GM19324 (cell line): ENCODE data around the gene HID1.
"Not testable (repeated sequence)": the region's sequence is repeated elsewhere in the genome, so short reads cannot be mapped to it uniquely, and the experiment has no call there.

Experiments used
- ATAC-seq: cut with Tn5 transposase; IDR thresholded peaks from one replicate; pipeline ENCODE4 v1.9.1; 2021; ENCODE audit warnings: mild to moderate bottlenecking, moderate library complexity; ENCODE audit not compliant: unreplicated experiment, low FRiP score

The HID1 gene

GRCh38 chr17:74971069-74971841 lies 1.3 kb downstream of the HID1 start:
- ATAC-seq, result no peak

GRCh38 chr17:74970395-74970794 lies 2.2 kb downstream of the HID1 start:
- ATAC-seq, result no peak

- not testable (repeated sequence) for ATAC-seq
These were observed 3.1 kb downstream of the HID1 start for GRCh38 chr17:74969501-74969900.

- ATAC-seq, result no peak
These were observed 4.2 kb downstream of the HID1 start for GRCh38 chr17:74968361-74968780.

GRCh38 chr17:74964988-74965622 lies 7.5 kb downstream of the HID1 start:
- no peak for ATAC-seq

- no peak for ATAC-seq
These were observed 8.3 kb downstream of the HID1 start for GRCh38 chr17:74964246-74964761.

- no peak for ATAC-seq
These were observed 8.9 kb downstream of the HID1 start for GRCh38 chr17:74963656-74964055.

- ATAC-seq, result no peak
These were observed 9.8 kb downstream of the HID1 start for GRCh38 chr17:74962622-74963394.

- ATAC-seq, result no peak
These were observed 10.8 kb downstream of the HID1 start for GRCh38 chr17:74961657-74962350.

- ATAC-seq, result no peak
These were observed 11.8 kb downstream of the HID1 start for GRCh38 chr17:74960570-74961342.

GRCh38 chr17:74959826-74960515 lies 12.6 kb downstream of the HID1 start:
- no peak for ATAC-seq

- ATAC-seq, result no peak
These were observed 14.4 kb downstream of the HID1 start for GRCh38 chr17:74957935-74958740.

GRCh38 chr17:74956093-74956492 lies 16.5 kb downstream of the HID1 start:
- ATAC-seq, result no peak

GRCh38 chr17:74954665-74955421 lies 17.7 kb downstream of the HID1 start:
- ATAC-seq, result no peak

- no peak for ATAC-seq
These were observed 18.4 kb downstream of the HID1 start for GRCh38 chr17:74954115-74954514.

- ATAC-seq, result no peak
These were observed 19.3 kb downstream of the HID1 start for GRCh38 chr17:74953134-74953687.

GRCh38 chr17:74952431-74953133 lies 20.0 kb downstream of the HID1 start:
- ATAC-seq, result no peak
